HG02763 (cell line): Measurements from ENCODE around the gene DUS3L.

ENCODE experiments used
- ATAC-seq: cut with Tn5 transposase; IDR thresholded peaks from one replicate; pipeline ENCODE4 v1.9.1; 2021; ENCODE audit warnings: mild to moderate bottlenecking, moderate library complexity; ENCODE audit not compliant: unreplicated experiment

Gene DUS3L

GRCh38 chr19:5822181-5822844, 31.4 kb upstream of the DUS3L start:
- no peak for ATAC-seq

- no peak for ATAC-seq
These were observed 30.7 kb upstream of the DUS3L start for GRCh38 chr19:5821521-5822180.

GRCh38 chr19:5820785-5821184, 29.8 kb upstream of the DUS3L start:
- ATAC-seq = no peak

GRCh38 chr19:5818594-5818993, 27.6 kb upstream of the DUS3L start:
- ATAC-seq = no peak

- ATAC-seq = no peak
These were observed 26.3 kb upstream of the DUS3L start for GRCh38 chr19:5817218-5817617.

GRCh38 chr19:5814852-5815246, 23.9 kb upstream of the DUS3L start:
- no peak for ATAC-seq

GRCh38 chr19:5814123-5814851, 23.3 kb upstream of the DUS3L start:
- no peak for ATAC-seq

GRCh38 chr19:5811117-5811516, 20.2 kb upstream of the DUS3L start:
- no peak for ATAC-seq

GRCh38 chr19:5809469-5809868, 18.5 kb upstream of the DUS3L start:
- no peak for ATAC-seq

- ATAC-seq = no peak
These were observed 18.1 kb upstream of the DUS3L start for GRCh38 chr19:5809053-5809452.

- ATAC-seq = no peak
These were observed 17.3 kb upstream of the DUS3L start for GRCh38 chr19:5808120-5808816.

- no peak for ATAC-seq
These were observed 15.9 kb upstream of the DUS3L start for GRCh38 chr19:5806905-5807304.

- no peak for ATAC-seq
These were observed 15.1 kb upstream of the DUS3L start for GRCh38 chr19:5806133-5806489.

- no peak for ATAC-seq
These were observed 14.6 kb upstream of the DUS3L start for GRCh38 chr19:5805462-5806132.

GRCh38 chr19:5804516-5805461, 13.8 kb upstream of the DUS3L start, which contains the start of gene NRTN:
TSS of gene NRTN (plus strand) at chr19:5805067. CDS start at chr19:5824166, 19,099 bp downstream.
- ATAC-seq = no peak

- peak; percentile 49 for ATAC-seq
These were observed 13.0 kb upstream of the DUS3L start for GRCh38 chr19:5803752-5804515.

- no peak for ATAC-seq
These were observed 12.4 kb upstream of the DUS3L start for GRCh38 chr19:5803441-5803751.

- ATAC-seq = no peak
These were observed 11.0 kb upstream of the DUS3L start for GRCh38 chr19:5801796-5802619.
